HG02763 (cell line): ENCODE results near the gene MON2.
"Not testable (repeated sequence)": the region's sequence is repeated elsewhere in the genome, so short reads cannot be mapped to it uniquely, and the experiment has no call there.

Experiments
- ATAC-seq: cut with Tn5 transposase; IDR thresholded peaks from one replicate; pipeline ENCODE4 v1.9.1; 2021; ENCODE audit warnings: mild to moderate bottlenecking, moderate library complexity; ENCODE audit not compliant: unreplicated experiment

MON2 gene

GRCh38 chr12:62543741-62544140 lies 77.1 kb downstream of the MON2 start:
- ATAC-seq = no peak

- no peak for ATAC-seq
These were observed 86.4 kb downstream of the MON2 start for GRCh38 chr12:62552906-62553556.

GRCh38 chr12:62559366-62559765 lies 92.7 kb downstream of the MON2 start:
- ATAC-seq = not testable (repeated sequence)

- no peak for ATAC-seq
These were observed 96.2 kb downstream of the MON2 start for GRCh38 chr12:62562846-62563245.

GRCh38 chr12:62575036-62575435 lies 108.4 kb downstream of the MON2 start:
- ATAC-seq = peak; percentile 42

GRCh38 chr12:62576503-62576902 lies 109.9 kb downstream of the MON2 start:
- no peak for ATAC-seq

GRCh38 chr12:62578726-62579125 lies 112.1 kb downstream of the MON2 start:
- no peak for ATAC-seq

- ATAC-seq = no peak
These were observed 114.8 kb downstream of the MON2 start for GRCh38 chr12:62581288-62582064.

- no peak for ATAC-seq
These were observed 115.4 kb downstream of the MON2 start for GRCh38 chr12:62582065-62582366.

- ATAC-seq = no peak
These were observed 118.0 kb downstream of the MON2 start for GRCh38 chr12:62584619-62585018.

GRCh38 chr12:62586850-62587249 lies 120.2 kb downstream of the MON2 start:
- no peak for ATAC-seq

- no peak for ATAC-seq
These were observed 122.3 kb downstream of the MON2 start for GRCh38 chr12:62588916-62589315.

- no peak for ATAC-seq
These were observed 130.6 kb downstream of the MON2 start for GRCh38 chr12:62597253-62597652.

GRCh38 chr12:62598846-62599245 lies 132.2 kb downstream of the MON2 start:
- ATAC-seq = no peak

GRCh38 chr12:62599854-62600437 lies 133.3 kb downstream of the MON2 start:
- no peak for ATAC-seq

- no peak for ATAC-seq
These were observed 135.1 kb downstream of the MON2 start for GRCh38 chr12:62601765-62602164.

- peak; percentile 61 for ATAC-seq
These were observed 135.8 kb downstream of the MON2 start for GRCh38 chr12:62602255-62603060.

GRCh38 chr12:62603061-62603810 lies 136.6 kb downstream of the MON2 start:
- ATAC-seq = peak; percentile 67

- no peak for ATAC-seq
These were observed 137.1 kb downstream of the MON2 start for GRCh38 chr12:62603811-62604098.

GRCh38 chr12:62604373-62604772 lies 137.7 kb downstream of the MON2 start:
- ATAC-seq = no peak

GRCh38 chr12:62604871-62605270 lies 138.2 kb downstream of the MON2 start:
- no peak for ATAC-seq
